DMS53 (cell line): ENCODE data around the gene XYLT2.

Source experiments
- DNase-seq: peaks from one replicate; lab custom pipeline; 2025; lab: John Stamatoyannopoulos, UW

XYLT2 gene

GRCh38 chr17:50363217-50364060 is 17.5 kb downstream of the XYLT2 start:
- DNase-seq, result peak; percentile 51

GRCh38 chr17:50364061-50364458 is 18.1 kb downstream of the XYLT2 start:
- peak; percentile 47 for DNase-seq

GRCh38 chr17:50364715-50365114 is 18.8 kb downstream of the XYLT2 start:
- DNase-seq, result no peak

- DNase-seq, result no peak
Observed at GRCh38 chr17:50365165-50365564, 19.2 kb downstream of the XYLT2 start.

GRCh38 chr17:50365649-50366393 is 19.9 kb downstream of the XYLT2 start:
- no peak for DNase-seq

GRCh38 chr17:50367401-50367800 is 21.5 kb downstream of the XYLT2 start:
- no peak for DNase-seq

GRCh38 chr17:50370052-50370451 is 24.1 kb downstream of the XYLT2 start:
- no peak for DNase-seq

GRCh38 chr17:50371526-50371925 is 25.6 kb downstream of the XYLT2 start:
- DNase-seq, result no peak

- no peak for DNase-seq
Observed at GRCh38 chr17:50372222-50372757, 26.4 kb downstream of the XYLT2 start.

- DNase-seq, result peak; percentile 97
Observed at GRCh38 chr17:50372758-50373556, 27.0 kb downstream of the XYLT2 start, which contains the start of the genes EME1 and MRPL27. Gene EME1 (plus strand): TSS chr17:50373229. CDS start chr17:50375209, 1,980 bp downstream. Gene MRPL27 (minus strand): TSS chr17:50373184. CDS start chr17:50373170, 14 bp downstream.

- no peak for DNase-seq
Observed at GRCh38 chr17:50373705-50374104, 27.8 kb downstream of the XYLT2 start.

- DNase-seq, result no peak
Observed at GRCh38 chr17:50375858-50376538, 30.1 kb downstream of the XYLT2 start.

GRCh38 chr17:50379351-50380132 is 33.6 kb downstream of the XYLT2 start:
- no peak for DNase-seq

- peak; percentile 43 for DNase-seq
Observed at GRCh38 chr17:50380369-50381259, 34.7 kb downstream of the XYLT2 start.

GRCh38 chr17:50381260-50381815 is 35.4 kb downstream of the XYLT2 start:
- no peak for DNase-seq

GRCh38 chr17:50381920-50382319 is 36.0 kb downstream of the XYLT2 start:
- no peak for DNase-seq

- DNase-seq, result no peak
Observed at GRCh38 chr17:50382931-50383330, 37.0 kb downstream of the XYLT2 start.

GRCh38 chr17:50386510-50386909 is 40.6 kb downstream of the XYLT2 start:
- DNase-seq, result no peak

- no peak for DNase-seq
Observed at GRCh38 chr17:50388728-50389127, 42.8 kb downstream of the XYLT2 start.
